ENCODE data around the gene SRF. TPM values are rescaled to one million over a fixed set of nuclear protein-coding genes. Genes with fewer than 3 reads are reported as not detected.

Gene SRF
- total RNA-seq: 10 to 100 TPM; 22.5 to 49.4 (median 26.7) TPM
- polyA plus RNA-seq: 1 to 10 TPM; 4.0 to 6.6 TPM
- 70.7 reads per million, percentile 78 among the genes with 10 or more reads in this experiment for total RNA-seq

- DNase-seq (peak; percentile 92 to 99 (median 98)), ATAC-seq (peak; percentile 87)
- no peaks in the 10 kb centered on the region for H3K9me3 Mint-ChIP-seq
- H3K9me3 ChIP-seq (ENCODE audit: control insufficient read depth in 2 of 3, low read length in 3 of 3): no peaks in the 10 kb centered on the region
- no peaks in the 10 kb centered on the region for H3K27me3 ChIP-seq (ENCODE audit: control insufficient read depth in 2 of 2, insufficient read depth in 2 of 2, low read length in 2 of 2)
- peaks cover 0 to 13% (median 0%) of the 10 kb centered on the region in 5 donors for H3K36me3 Mint-ChIP-seq
- peaks cover 26 to 29% of the 10 kb centered on the region in 2 donors for H3K4me1 ChIP-seq (ENCODE audit: control insufficient read depth in 2 of 2, insufficient read depth in 2 of 2, low read length in 2 of 2)
- H3K27me3 Mint-ChIP-seq: peaks cover 0 to 2% (median 0%) of the 10 kb centered on the region in 5 donors
- peak within 1 kb of the TSS; percentile 73 for H3K27ac ChIP-seq (ENCODE audit: low read depth, low read length)
- peaks cover 33 to 48% (median 40%) of the 10 kb centered on the region in 7 donors for H3K4me1 Mint-ChIP-seq
- ChIA-PET CTCF (interaction anchor here (0.6 kb wide), 1 partner anchor 40 kb away, joined by 3 read pairs; no protein-coding TSS in a partner anchor), POLR2A (interaction anchor here (0.6 to 4.9 kb wide), 9 partner anchors 9 to 242 kb away, joined by 3 to 21 read pairs (median 6); partner anchors contain the start of genes CNPY3, CUL9, DNPH1 and KLHDC3)
- peaks cover 0 to 19% (median 9%) of the 10 kb centered on the region in 3 experiments for H3K36me3 ChIP-seq (ENCODE audit: control insufficient read depth in 2 of 3, insufficient read depth in 3 of 3, low read length in 3 of 3)
- H3K4me3 ChIP-seq (ENCODE audit: low read length): peak within 1 kb of the TSS; percentile 76
- intact Hi-C loops (cut with micrococcal nuclease): loop anchor here (1.0 to 5.0 kb wide), 29 partner anchors 14 to 1384 kb away; partner anchors contain the start of genes ABCC10 (in 2 of the 2), BICRAL (in 2 of the 2), CNPY3 (in 2 of the 2) and GTPBP2 (in 2 of the 2)
- H3K4me3 Mint-ChIP-seq: peak within 1 kb of the TSS; percentile 85 to 99 (median 96)
- H3K27ac Mint-ChIP-seq: peak within 1 kb of the TSS; percentile 92 to 98 (median 96)
Observed at GRCh38 chr6:43170931-43171706, at the start of gene SRF. TSS of gene SRF (plus strand) at chr6:43171269. CDS start at chr6:43171657, 388 bp downstream.

GRCh38 chr6:43122146-43122545, 48.9 kb upstream of the SRF start:
- DNase-seq (no peak), ATAC-seq (no peak)
- H3K4me3 Mint-ChIP-seq: no peak overlapping the region
- no peak overlapping the region for H3K27ac Mint-ChIP-seq
- H3K9me3 Mint-ChIP-seq: no peaks in the 10 kb centered on the region
- H3K36me3 ChIP-seq (ENCODE audit: control insufficient read depth in 2 of 3, insufficient read depth in 3 of 3, low read length in 3 of 3): no peaks in the 10 kb centered on the region
- H3K27me3 Mint-ChIP-seq: peaks cover 0 to 5% (median 0%) of the 10 kb centered on the region in 5 donors
- intact Hi-C loops (cut with micrococcal nuclease): no loop called here
- no peaks in the 10 kb centered on the region for H3K27me3 ChIP-seq (ENCODE audit: control insufficient read depth in 2 of 2, insufficient read depth in 2 of 2, low read length in 2 of 2)
- no peaks in the 10 kb centered on the region for H3K4me1 ChIP-seq (ENCODE audit: control insufficient read depth in 2 of 2, insufficient read depth in 2 of 2, low read length in 2 of 2)
- no peaks in the 10 kb centered on the region for H3K9me3 ChIP-seq (ENCODE audit: control insufficient read depth in 2 of 3, low read length in 3 of 3)
- H3K4me3 ChIP-seq (ENCODE audit: low read length): no peak overlapping the region
- H3K36me3 Mint-ChIP-seq: no peaks in the 10 kb centered on the region
- no peaks in the 10 kb centered on the region for H3K4me1 Mint-ChIP-seq
- no peak overlapping the region for H3K27ac ChIP-seq (ENCODE audit: low read depth, low read length)
- POLR2A ChIA-PET: no interaction called here
- CTCF ChIA-PET: no interaction called here

GRCh38 chr6:43123461-43124314, 47.4 kb upstream of the SRF start:
- CTCF ChIA-PET: interaction anchor here (0.6 to 1.9 kb wide), 2 partner anchors 20 to 174 kb away, joined by 4 to 6 read pairs; no protein-coding TSS in a partner anchor

GRCh38 chr6:43124481-43124880, 46.6 kb upstream of the SRF start:
- H3K27me3 Mint-ChIP-seq: peaks cover 0 to 5% (median 0%) of the 10 kb centered on the region in 5 donors
- Histone ChIP-seq H3K27ac (ENCODE audit: low read depth, low read length) (no peak overlapping the region), H3K4me3 (ENCODE audit: low read length) (no peak overlapping the region), H3K27me3 (ENCODE audit: control insufficient read depth in 2 of 2, insufficient read depth in 2 of 2, low read length in 2 of 2) (no peaks in the 10 kb centered on the region), H3K36me3 (ENCODE audit: control insufficient read depth in 2 of 3, insufficient read depth in 3 of 3, low read length in 3 of 3) (no peaks in the 10 kb centered on the region), H3K9me3 (ENCODE audit: control insufficient read depth in 2 of 3, low read length in 3 of 3) (no peaks in the 10 kb centered on the region), H3K4me1 (ENCODE audit: control insufficient read depth in 2 of 2, insufficient read depth in 2 of 2, low read length in 2 of 2) (no peaks in the 10 kb centered on the region)
- no peak overlapping the region for H3K4me3 Mint-ChIP-seq
- intact Hi-C loops (cut with micrococcal nuclease): no loop called here
- no peaks in the 10 kb centered on the region for H3K36me3 Mint-ChIP-seq
- no peak for ATAC-seq
- H3K27ac Mint-ChIP-seq: no peak overlapping the region
- ChIA-PET POLR2A (interaction anchor here (0.5 to 0.7 kb wide), 2 partner anchors 16 to 112 kb away, joined by 3 read pairs; no protein-coding TSS in a partner anchor), CTCF (interaction anchor here (0.6 to 1.9 kb wide), 2 partner anchors 19 to 175 kb away, joined by 4 to 6 read pairs; no protein-coding TSS in a partner anchor)
- DNase-seq: no peak
- no peaks in the 10 kb centered on the region for H3K4me1 Mint-ChIP-seq
- no peaks in the 10 kb centered on the region for H3K9me3 Mint-ChIP-seq

More at GRCh38 chr6:43123461-43124314, 47.4 kb upstream of the SRF start:
- Histone ChIP-seq H3K4me3 (ENCODE audit: low read length) (no peak overlapping the region), H3K9me3 (ENCODE audit: control insufficient read depth in 2 of 3, low read length in 3 of 3) (no peaks in the 10 kb centered on the region), H3K27ac (ENCODE audit: low read depth, low read length) (no peak overlapping the region), H3K4me1 (ENCODE audit: control insufficient read depth in 2 of 2, insufficient read depth in 2 of 2, low read length in 2 of 2) (no peaks in the 10 kb centered on the region), H3K27me3 (ENCODE audit: control insufficient read depth in 2 of 2, insufficient read depth in 2 of 2, low read length in 2 of 2) (no peaks in the 10 kb centered on the region), H3K36me3 (ENCODE audit: control insufficient read depth in 2 of 3, insufficient read depth in 3 of 3, low read length in 3 of 3) (no peaks in the 10 kb centered on the region)
- peaks cover 0 to 5% (median 0%) of the 10 kb centered on the region in 5 donors for H3K27me3 Mint-ChIP-seq
- ATAC-seq: no peak
- H3K9me3 Mint-ChIP-seq: no peaks in the 10 kb centered on the region
- no peak overlapping the region for H3K4me3 Mint-ChIP-seq
- no peaks in the 10 kb centered on the region for H3K4me1 Mint-ChIP-seq
- H3K27ac Mint-ChIP-seq: no peak overlapping the region
- no peak for DNase-seq
- POLR2A ChIA-PET: interaction anchor here (0.7 kb wide), 1 partner anchor 111 kb away, joined by 3 read pairs; no protein-coding TSS in a partner anchor
- intact Hi-C loops (cut with micrococcal nuclease): no loop called here
- H3K36me3 Mint-ChIP-seq: no peaks in the 10 kb centered on the region

- no peak overlapping the region for H3K27ac ChIP-seq (ENCODE audit: low read depth, low read length)
- H3K9me3 ChIP-seq (ENCODE audit: control insufficient read depth in 2 of 3, low read length in 3 of 3): no peaks in the 10 kb centered on the region
- no peaks in the 10 kb centered on the region for H3K36me3 ChIP-seq (ENCODE audit: control insufficient read depth in 2 of 3, insufficient read depth in 3 of 3, low read length in 3 of 3)
- H3K27me3 ChIP-seq (ENCODE audit: control insufficient read depth in 2 of 2, insufficient read depth in 2 of 2, low read length in 2 of 2): no peaks in the 10 kb centered on the region
- H3K4me3 ChIP-seq (ENCODE audit: low read length): no peak overlapping the region
- ATAC-seq: no peak
- no peak for DNase-seq
- H3K4me1 ChIP-seq (ENCODE audit: control insufficient read depth in 2 of 2, insufficient read depth in 2 of 2, low read length in 2 of 2): no peaks in the 10 kb centered on the region
- ChIA-PET POLR2A (interaction anchor here (0.5 kb wide), 1 partner anchor 15 kb away, joined by 3 read pairs; no protein-coding TSS in a partner anchor), CTCF (interaction anchor here (1.9 kb wide), 1 partner anchor 18 kb away, joined by 6 read pairs; no protein-coding TSS in a partner anchor)
- H3K27ac Mint-ChIP-seq: no peak overlapping the region
- H3K27me3 Mint-ChIP-seq: peaks cover 0 to 5% (median 0%) of the 10 kb centered on the region in 5 donors
- no peak overlapping the region for H3K4me3 Mint-ChIP-seq
- no peaks in the 10 kb centered on the region for H3K4me1 Mint-ChIP-seq
- no peaks in the 10 kb centered on the region for H3K9me3 Mint-ChIP-seq
- no peaks in the 10 kb centered on the region for H3K36me3 Mint-ChIP-seq
- intact Hi-C loops (cut with micrococcal nuclease): loop anchor here in 1 of 2 donors (5.0 kb wide), 1 partner anchor 223 kb away; no protein-coding TSS in a partner anchor
Observed at GRCh38 chr6:43125119-43125518, 46.0 kb upstream of the SRF start.

- Mint-ChIP-seq H3K9me3 (no peaks in the 10 kb centered on the region), H3K27ac (no peak overlapping the region), H3K27me3 (peaks cover 0 to 5% (median 0%) of the 10 kb centered on the region in 5 donors), H3K4me3 (no peak overlapping the region), H3K36me3 (no peaks in the 10 kb centered on the region), H3K4me1 (no peaks in the 10 kb centered on the region)
- ATAC-seq: no peak
- ChIA-PET CTCF (interaction anchor here (1.9 kb wide), 1 partner anchor 18 kb away, joined by 6 read pairs; no protein-coding TSS in a partner anchor), POLR2A (no interaction called here)
- H3K36me3 ChIP-seq (ENCODE audit: control insufficient read depth in 2 of 3, insufficient read depth in 3 of 3, low read length in 3 of 3): no peaks in the 10 kb centered on the region
- H3K4me1 ChIP-seq (ENCODE audit: control insufficient read depth in 2 of 2, insufficient read depth in 2 of 2, low read length in 2 of 2): no peaks in the 10 kb centered on the region
- no peaks in the 10 kb centered on the region for H3K9me3 ChIP-seq (ENCODE audit: control insufficient read depth in 2 of 3, low read length in 3 of 3)
- no peak overlapping the region for H3K4me3 ChIP-seq (ENCODE audit: low read length)
- H3K27me3 ChIP-seq (ENCODE audit: control insufficient read depth in 2 of 2, insufficient read depth in 2 of 2, low read length in 2 of 2): no peaks in the 10 kb centered on the region
- no peak overlapping the region for H3K27ac ChIP-seq (ENCODE audit: low read depth, low read length)
- intact Hi-C loops (cut with micrococcal nuclease): loop anchor here in 1 of 2 donors (5.0 kb wide), 1 partner anchor 223 kb away; no protein-coding TSS in a partner anchor
- no peak for DNase-seq
Observed at GRCh38 chr6:43125555-43125954, 45.5 kb upstream of the SRF start.

Data from naive thymus-derived CD4-positive, alpha-beta T cell (primary cell).